Activated effector memory CD4-positive, alpha-beta T cell treated with anti-CD3 and anti-CD28 coated beads, Interleukin-2, amount 50 U/mL, for 16 hours (primary cell): ENCODE measurements around the gene CTNNA2.

ENCODE experiments used
- DNase-seq: peaks from one replicate; pipeline ENCODE4 v3.0.0-alpha.2; 2020

The CTNNA2 gene

GRCh38 chr2:79512442-79513401 is at the start of gene CTNNA2:
TSS of gene CTNNA2 (plus strand) at chr2:79513051.
- DNase-seq = no peak

GRCh38 chr2:79487399-79487798 is 25.5 kb upstream of the CTNNA2 start:
- no peak for DNase-seq

- DNase-seq = no peak
Observed at GRCh38 chr2:79511320-79511951, 1.4 kb upstream of the CTNNA2 start.

GRCh38 chr2:79513711-79514110 is 860 bp downstream of the CTNNA2 start:
- no peak for DNase-seq

- no peak for DNase-seq
Observed at GRCh38 chr2:79529636-79530035, 16.8 kb downstream of the CTNNA2 start.

GRCh38 chr2:79530443-79530842 is 17.6 kb downstream of the CTNNA2 start:
- no peak for DNase-seq

- no peak for DNase-seq
Observed at GRCh38 chr2:79547568-79547967, 34.7 kb downstream of the CTNNA2 start.

GRCh38 chr2:79552653-79553052 is 39.8 kb downstream of the CTNNA2 start:
- no peak for DNase-seq

- no peak for DNase-seq
Observed at GRCh38 chr2:79554899-79555298, 42.0 kb downstream of the CTNNA2 start.

GRCh38 chr2:79564065-79564464 is 51.2 kb downstream of the CTNNA2 start:
- DNase-seq = no peak

- no peak for DNase-seq
Observed at GRCh38 chr2:79569048-79569447, 56.2 kb downstream of the CTNNA2 start.

GRCh38 chr2:79573895-79574674 is 61.2 kb downstream of the CTNNA2 start:
- DNase-seq = no peak

- DNase-seq = no peak
Observed at GRCh38 chr2:79576451-79576850, 63.6 kb downstream of the CTNNA2 start.

- DNase-seq = no peak
Observed at GRCh38 chr2:79578952-79579351, 66.1 kb downstream of the CTNNA2 start.

- no peak for DNase-seq
Observed at GRCh38 chr2:79580175-79580574, 67.3 kb downstream of the CTNNA2 start.

GRCh38 chr2:79585701-79586433 is 73.0 kb downstream of the CTNNA2 start:
- no peak for DNase-seq

GRCh38 chr2:79591281-79591680 is 78.4 kb downstream of the CTNNA2 start:
- DNase-seq = no peak

GRCh38 chr2:79593237-79593867 is 80.5 kb downstream of the CTNNA2 start:
- DNase-seq = no peak

GRCh38 chr2:79596403-79596802 is 83.6 kb downstream of the CTNNA2 start:
- DNase-seq = no peak

- DNase-seq = no peak
Observed at GRCh38 chr2:79604748-79605147, 91.9 kb downstream of the CTNNA2 start.

GRCh38 chr2:79611448-79612016 is 98.7 kb downstream of the CTNNA2 start:
- DNase-seq = no peak

- DNase-seq = no peak
Observed at GRCh38 chr2:79612999-79613398, 100.1 kb downstream of the CTNNA2 start.
